ENCODE measurements around the gene CEP95.
"Not testable (repeated sequence)": the region's sequence is repeated elsewhere in the genome, so short reads cannot be mapped to it uniquely, and the experiment has no call there.

CEP95 gene

GRCh38 chr17:64506576-64507412, at the start of gene CEP95:
Gene CEP95 (plus strand): TSS chr17:64506977. CDS start chr17:64507098, 121 bp downstream.
- DNase-seq (ENCODE audit: low read depth, low spot score) = peak; percentile 88

DNA sequence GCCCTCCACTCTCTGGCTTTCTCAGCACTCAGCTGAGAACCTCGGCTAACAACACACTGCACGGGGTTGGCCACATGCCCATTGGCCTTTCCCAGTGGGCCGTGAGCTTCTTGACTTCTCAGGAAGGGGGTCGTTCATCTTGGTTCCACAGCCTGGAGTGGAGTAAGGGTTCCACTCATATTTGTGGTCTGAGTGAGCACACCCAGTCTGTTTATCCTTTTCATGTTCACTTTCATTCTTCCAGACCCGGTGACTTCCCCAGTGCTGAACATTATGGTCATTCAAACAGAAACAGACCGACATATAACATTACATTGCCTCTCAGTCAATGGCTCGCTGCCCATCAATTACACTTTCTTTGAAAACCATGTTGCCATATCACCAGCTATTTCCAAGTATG, 49.6 kb upstream of the CEP95 start:
- DNase-seq (ENCODE audit: low read depth, low spot score) = no peak

DNA sequence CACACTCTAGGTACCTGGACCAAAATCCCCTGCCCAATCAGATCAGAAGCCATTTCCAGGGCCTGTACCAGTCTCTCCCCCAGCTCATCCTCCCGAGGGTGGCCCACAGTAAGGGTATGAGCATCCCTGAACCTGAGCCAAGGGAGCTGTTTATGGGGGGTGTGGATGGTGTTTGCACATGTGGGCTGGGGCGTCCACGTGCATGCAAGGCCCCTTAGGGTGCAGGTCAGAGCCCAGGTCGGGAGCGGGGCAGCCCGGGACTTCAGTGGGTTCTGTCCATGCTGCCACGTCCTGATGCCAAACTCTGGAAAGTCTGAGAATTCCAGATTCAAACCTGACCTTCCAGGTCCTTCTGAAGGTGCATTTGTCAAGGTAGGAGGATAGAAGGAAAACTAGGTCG, 48.0 kb upstream of the CEP95 start:
- no peak for DNase-seq (ENCODE audit: low read depth, low spot score)

DNA sequence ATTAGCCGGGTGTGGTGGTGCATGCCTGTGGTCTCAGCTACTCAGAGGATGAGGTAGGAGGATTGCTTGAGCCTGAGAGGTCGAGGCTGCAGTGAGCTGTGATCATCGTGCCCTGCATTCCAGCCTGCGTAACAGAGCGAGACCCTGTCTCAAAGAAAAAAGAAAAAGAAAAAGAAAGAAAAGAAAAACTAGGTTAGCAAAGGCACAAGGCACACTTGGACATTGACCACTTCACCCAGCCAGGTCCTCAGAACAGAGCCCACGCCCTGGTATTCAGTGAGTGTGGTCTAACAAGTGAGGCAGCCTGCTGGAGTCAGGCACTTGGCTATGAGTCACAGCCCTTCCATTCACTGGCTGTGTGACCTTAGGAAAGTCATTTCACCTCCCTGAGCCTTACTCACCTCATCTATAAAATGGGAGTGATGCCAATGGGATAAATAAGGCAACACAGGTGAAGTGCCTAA, 47.5 kb upstream of the CEP95 start:
- DNase-seq (ENCODE audit: low read depth, low spot score) = no peak

GRCh38 chr17:64459818-64460217, 47.0 kb upstream of the CEP95 start:
- not testable (repeated sequence) for DNase-seq (ENCODE audit: low read depth, low spot score)

GRCh38 chr17:64460955-64461354, 45.8 kb upstream of the CEP95 start:
- DNase-seq (ENCODE audit: low read depth, low spot score) = no peak

GRCh38 chr17:64461788-64462187, 45.0 kb upstream of the CEP95 start:
- no peak for DNase-seq (ENCODE audit: low read depth, low spot score)

- no peak for DNase-seq (ENCODE audit: low read depth, low spot score)
Observed at GRCh38 chr17:64466019-64466735, 40.6 kb upstream of the CEP95 start.

DNA sequence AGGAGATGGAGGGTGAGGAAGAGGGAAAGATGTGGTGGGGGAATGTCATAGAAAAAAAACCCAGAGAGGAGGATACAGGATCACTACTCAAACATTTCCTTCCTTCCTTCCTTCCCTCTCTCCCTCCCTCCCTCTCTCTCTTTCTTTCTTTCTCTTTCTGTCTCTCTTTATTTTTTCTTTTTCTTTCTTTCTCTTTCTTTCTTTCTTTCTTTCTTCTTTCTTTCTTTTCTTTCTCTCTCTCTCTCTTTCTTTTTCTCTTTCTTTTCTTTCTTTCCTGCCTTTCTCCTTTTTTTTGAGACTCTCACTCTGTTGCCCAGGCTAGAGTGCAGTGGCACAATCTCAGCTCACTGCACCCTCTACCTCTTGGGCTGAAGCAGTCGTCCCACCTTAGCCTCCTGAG, 39.9 kb upstream of the CEP95 start:
- not testable (repeated sequence) for DNase-seq (ENCODE audit: low read depth, low spot score)

- DNase-seq (ENCODE audit: low read depth, low spot score) = no peak
Observed at GRCh38 chr17:64470625-64471024, 36.2 kb upstream of the CEP95 start.

GRCh38 chr17:64471440-64471839, 35.3 kb upstream of the CEP95 start:
- DNase-seq (ENCODE audit: low read depth, low spot score) = no peak

- DNase-seq (ENCODE audit: low read depth, low spot score) = no peak
Observed at GRCh38 chr17:64472564-64472963, 34.2 kb upstream of the CEP95 start.

DNA sequence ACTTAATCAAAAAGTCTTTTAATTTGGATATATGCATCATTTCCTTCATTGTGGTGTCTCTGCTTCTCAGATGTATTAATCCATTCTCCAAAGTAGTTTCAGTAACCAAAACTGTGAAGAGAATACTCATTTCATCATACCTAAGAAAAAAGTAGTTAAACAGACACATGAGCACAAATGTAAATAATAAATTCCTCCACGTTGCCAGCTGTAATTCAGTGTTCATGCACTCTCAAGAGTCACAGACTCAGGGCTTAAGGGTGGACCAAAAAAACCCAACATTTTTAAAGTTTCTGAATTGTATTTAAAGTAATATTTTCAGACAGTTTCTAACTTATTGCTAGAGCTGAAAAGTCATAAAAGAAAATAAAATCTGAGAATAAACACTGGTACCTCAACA, 28.9 kb upstream of the CEP95 start:
- no peak for DNase-seq (ENCODE audit: low read depth, low spot score)

DNA sequence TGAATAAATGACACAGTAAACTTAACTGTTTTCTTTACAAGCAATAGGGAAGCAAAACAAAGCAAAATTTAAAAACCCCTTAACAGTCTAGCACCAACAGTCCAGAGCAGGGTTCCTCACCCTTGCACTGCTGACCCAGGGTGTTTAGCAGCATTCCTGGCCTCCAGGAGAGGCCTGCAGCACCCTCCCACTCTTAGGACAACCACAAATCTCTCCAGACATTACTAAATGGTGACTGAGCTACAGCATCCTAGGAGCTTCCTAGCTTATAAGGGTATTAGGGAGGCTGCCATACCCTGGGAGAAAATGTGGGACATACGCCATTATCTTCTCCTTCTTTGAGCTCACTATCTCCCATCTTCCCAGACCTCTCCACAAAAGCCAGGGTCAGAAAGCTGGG, 25.8 kb upstream of the CEP95 start:
- DNase-seq (ENCODE audit: low read depth, low spot score) = no peak

- no peak for DNase-seq (ENCODE audit: low read depth, low spot score)
Observed at GRCh38 chr17:64484380-64484779, 22.4 kb upstream of the CEP95 start.

GRCh38 chr17:64488301-64488700, 18.5 kb upstream of the CEP95 start:
- DNase-seq (ENCODE audit: low read depth, low spot score) = no peak

DNA sequence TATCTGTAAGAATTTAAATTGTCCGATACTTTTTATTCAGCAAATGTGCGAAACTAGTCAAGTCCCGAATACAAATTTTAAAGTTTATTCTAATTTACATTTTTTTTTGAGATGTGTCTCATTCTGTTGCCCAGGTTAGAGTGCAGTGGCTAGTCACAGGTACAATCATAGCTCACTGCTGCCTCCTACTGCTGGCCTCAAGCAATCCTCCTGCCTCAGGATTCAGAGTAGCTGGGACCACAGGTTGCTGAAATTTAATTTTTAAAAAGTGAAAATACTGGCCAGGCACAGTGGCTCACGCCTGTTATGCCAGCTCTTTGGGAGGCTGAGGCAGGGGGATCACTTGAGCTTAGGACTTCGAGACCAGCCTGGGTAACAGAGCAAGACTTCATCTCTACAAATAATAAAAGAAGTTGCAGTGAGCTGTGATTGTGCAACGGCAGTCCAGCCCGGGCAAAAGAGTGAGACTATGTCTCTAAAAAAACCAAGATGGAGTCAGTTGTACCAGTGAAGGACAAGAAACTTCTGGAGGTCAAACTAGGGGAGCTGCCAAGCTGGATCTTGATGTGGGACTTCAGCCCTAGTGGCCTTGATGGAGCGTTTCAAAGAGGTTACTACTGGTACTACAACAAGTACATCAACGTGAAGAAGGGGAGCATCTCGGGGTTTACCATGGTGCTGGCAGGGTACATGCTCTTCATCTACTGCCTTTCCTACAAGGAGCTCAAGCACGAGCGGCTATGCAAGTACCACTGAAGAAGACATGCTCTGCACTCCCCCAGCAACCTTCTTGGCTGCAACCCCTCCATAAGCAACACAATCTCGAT, 15.5 kb upstream of the CEP95 start:
- DNase-seq (ENCODE audit: low read depth, low spot score) = no peak

DNA sequence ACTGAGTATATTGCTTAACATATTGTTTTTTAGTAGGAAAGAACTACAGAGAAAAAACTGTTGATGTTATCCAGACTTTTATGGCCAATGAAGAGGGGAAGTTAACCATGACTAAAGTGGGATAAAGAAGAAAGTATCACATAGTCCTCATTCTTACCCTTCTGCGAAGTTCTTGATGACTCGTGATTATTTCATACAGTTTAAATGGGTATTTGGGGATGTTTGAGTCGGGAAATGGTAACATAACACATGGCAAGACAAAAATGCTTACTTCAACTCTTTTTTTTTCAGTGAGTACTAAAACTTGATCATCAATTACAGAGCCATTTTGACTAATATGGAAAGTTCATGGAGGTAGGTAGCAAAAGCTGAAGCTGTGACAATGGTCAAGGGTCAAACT, 14.8 kb upstream of the CEP95 start:
- no peak for DNase-seq (ENCODE audit: low read depth, low spot score)

GRCh38 chr17:64492481-64493109, 14.2 kb upstream of the CEP95 start:
- no peak for DNase-seq (ENCODE audit: low read depth, low spot score)

- no peak for DNase-seq (ENCODE audit: low read depth, low spot score)
Observed at GRCh38 chr17:64494121-64494520, 12.7 kb upstream of the CEP95 start.

DNA sequence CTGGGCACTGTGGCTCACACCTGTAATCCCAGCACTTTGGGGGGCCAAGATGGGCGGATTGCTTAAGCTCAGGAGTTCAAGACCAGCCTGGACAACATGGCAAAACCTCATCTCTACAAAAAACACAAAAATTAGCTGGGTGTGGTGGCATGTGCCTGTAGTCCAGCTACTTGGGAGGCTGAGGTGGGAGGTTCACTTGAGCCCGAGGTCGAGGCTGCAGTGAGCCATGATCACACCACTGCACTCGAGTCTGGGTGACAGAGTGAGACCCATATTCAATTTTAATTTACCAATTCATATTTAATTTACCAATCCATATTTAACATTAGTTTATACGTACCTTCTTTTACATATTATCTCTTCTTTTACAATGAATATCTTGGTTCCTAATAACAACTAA, 11.5 kb upstream of the CEP95 start:
- DNase-seq (ENCODE audit: low read depth, low spot score) = not testable (repeated sequence)

All from iPS DF 19.7 (cell line).